ENCODE results near the gene POFUT2.

POFUT2 gene

DNA sequence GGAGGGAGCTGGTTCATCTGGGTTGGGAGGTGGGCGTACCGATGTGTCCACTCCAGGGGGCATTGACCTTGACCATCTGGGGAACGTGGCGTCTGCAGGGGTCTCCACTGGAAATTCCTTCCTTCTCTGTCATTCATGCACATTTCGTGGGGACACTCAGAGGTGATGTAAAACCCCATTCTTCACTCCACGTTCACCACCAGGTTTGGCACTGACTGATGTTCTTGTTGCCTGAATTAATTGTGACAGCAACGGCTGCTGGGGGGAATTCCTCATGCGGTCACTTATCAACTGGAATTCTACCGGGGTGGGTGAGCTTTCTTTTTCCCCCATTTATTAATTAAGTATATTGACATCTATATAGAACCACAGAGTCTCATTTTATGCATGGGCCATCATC is 18.1 kb upstream of the POFUT2 start:
- no peak overlapping the region for H3K4me3 ChIP-seq (ENCODE audit: control insufficient read depth, low read depth, low read length)
- TF ChIP-seq, protein P1, sequence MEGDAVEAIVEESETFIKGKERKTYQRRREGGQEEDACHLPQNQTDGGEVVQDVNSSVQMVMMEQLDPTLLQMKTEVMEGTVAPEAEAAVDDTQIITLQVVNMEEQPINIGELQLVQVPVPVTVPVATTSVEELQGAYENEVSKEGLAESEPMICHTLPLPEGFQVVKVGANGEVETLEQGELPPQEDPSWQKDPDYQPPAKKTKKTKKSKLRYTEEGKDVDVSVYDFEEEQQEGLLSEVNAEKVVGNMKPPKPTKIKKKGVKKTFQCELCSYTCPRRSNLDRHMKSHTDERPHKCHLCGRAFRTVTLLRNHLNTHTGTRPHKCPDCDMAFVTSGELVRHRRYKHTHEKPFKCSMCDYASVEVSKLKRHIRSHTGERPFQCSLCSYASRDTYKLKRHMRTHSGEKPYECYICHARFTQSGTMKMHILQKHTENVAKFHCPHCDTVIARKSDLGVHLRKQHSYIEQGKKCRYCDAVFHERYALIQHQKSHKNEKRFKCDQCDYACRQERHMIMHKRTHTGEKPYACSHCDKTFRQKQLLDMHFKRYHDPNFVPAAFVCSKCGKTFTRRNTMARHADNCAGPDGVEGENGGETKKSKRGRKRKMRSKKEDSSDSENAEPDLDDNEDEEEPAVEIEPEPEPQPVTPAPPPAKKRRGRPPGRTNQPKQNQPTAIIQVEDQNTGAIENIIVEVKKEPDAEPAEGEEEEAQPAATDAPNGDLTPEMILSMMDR (IDR thresholded peaks at IDR 0.05; ENCODE audit: control insufficient read depth, insufficient read depth, low read depth, low read length, missing control alignments), result no peak
- DNase-seq (ENCODE audit: low read depth), result no peak

GRCh38 chr21:45304945-45305344 is 17.2 kb upstream of the POFUT2 start:
- TF ChIP-seq, protein P1 (IDR thresholded peaks at IDR 0.05; ENCODE audit: control insufficient read depth, insufficient read depth, low read depth, low read length, missing control alignments), result no peak
- H3K4me3 ChIP-seq (ENCODE audit: control insufficient read depth, low read depth, low read length), result no peak overlapping the region
- no peak for DNase-seq (ENCODE audit: low read depth)

- DNase-seq (ENCODE audit: low read depth), result no peak
- TF ChIP-seq, protein P1 (IDR thresholded peaks at IDR 0.05; ENCODE audit: control insufficient read depth, insufficient read depth, low read depth, low read length, missing control alignments), result no peak
- no peak overlapping the region for H3K4me3 ChIP-seq (ENCODE audit: control insufficient read depth, low read depth, low read length)
These were observed 16.8 kb upstream of the POFUT2 start for GRCh38 chr21:45304476-45304830.

DNA sequence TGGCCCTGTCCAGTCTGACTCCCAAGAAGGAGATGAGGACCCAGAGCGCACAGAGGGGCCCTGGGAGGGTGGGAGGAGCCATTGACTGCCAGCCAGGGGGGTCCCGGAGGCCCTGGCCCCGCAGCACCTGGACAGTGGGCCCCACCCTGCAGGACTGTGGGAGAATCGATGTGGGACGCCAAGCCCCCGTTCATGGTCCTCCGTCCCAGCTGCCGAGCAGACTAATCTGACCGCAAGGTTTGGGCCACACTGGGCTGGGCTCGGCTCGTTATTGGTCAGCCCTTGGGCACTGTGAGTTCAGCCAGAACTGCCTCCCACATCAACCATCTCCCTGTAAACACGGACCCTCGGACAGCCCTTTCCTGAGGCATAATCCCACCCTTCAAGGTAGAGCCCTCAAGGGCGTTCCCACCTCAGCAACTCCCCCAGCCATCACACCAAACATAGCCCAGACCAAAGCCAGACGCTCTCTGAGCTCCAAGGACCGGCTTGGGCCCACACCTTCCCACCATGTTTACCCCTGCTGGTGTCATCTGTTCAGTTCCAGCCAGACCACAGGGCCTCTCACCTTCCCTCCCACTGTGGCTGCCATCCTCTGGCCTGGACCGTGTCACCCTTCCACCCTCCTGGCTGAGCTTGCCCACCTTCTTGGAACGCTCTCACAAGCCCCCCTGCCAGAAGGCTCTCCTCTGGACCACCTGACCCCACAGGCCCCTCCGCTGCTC is 16.2 kb upstream of the POFUT2 start:
- no peak for DNase-seq (ENCODE audit: low read depth)
- TF ChIP-seq, protein P1 (IDR thresholded peaks at IDR 0.05; ENCODE audit: control insufficient read depth, insufficient read depth, low read depth, low read length, missing control alignments), result no peak
- no peak overlapping the region for H3K4me3 ChIP-seq (ENCODE audit: control insufficient read depth, low read depth, low read length)

DNA sequence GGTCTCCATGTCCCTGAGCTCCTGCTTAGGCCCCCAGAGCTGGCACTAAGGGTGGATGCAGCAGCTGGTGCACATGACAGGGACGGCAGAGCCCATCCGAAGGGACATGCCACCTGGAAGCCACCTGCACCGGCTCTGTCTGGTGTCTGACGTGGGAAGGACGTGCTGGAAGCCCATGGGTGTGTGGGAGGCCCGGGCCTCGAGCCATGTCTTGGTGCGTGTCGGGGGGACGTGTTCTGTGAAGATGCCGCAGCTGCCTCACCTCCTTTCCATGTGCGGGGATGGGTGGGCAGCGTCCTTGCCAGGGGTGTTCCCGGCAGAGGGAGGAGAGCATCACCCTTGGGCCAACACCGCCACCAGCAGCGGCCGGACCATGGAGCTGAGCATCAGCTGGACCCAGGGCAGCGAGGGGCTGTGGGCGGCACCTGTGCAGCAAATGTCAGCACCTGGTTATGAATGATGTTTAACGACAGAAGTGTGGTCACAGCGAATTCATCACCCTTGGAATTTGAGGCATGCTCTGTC is 15.5 kb upstream of the POFUT2 start:
- TF ChIP-seq, protein P1 (IDR thresholded peaks at IDR 0.05; ENCODE audit: control insufficient read depth, insufficient read depth, low read depth, low read length, missing control alignments), result no peak
- H3K4me3 ChIP-seq (ENCODE audit: control insufficient read depth, low read depth, low read length), result no peak overlapping the region
- DNase-seq (ENCODE audit: low read depth), result no peak

- TF ChIP-seq, protein P1 (IDR thresholded peaks at IDR 0.05; ENCODE audit: control insufficient read depth, insufficient read depth, low read depth, low read length, missing control alignments), result no peak
- no peak overlapping the region for H3K4me3 ChIP-seq (ENCODE audit: control insufficient read depth, low read depth, low read length)
- DNase-seq (ENCODE audit: low read depth), result no peak
These were observed 14.7 kb upstream of the POFUT2 start for GRCh38 chr21:45302082-45303061.
